ENCODE results near the gene CEP85L.

CEP85L gene

GRCh38 chr6:118638288-118638687 lies 13.1 kb downstream of the CEP85L start:
- TF ChIP-seq CTCF (conservative IDR thresholded peaks at IDR 0.05; ENCODE audit: low read depth, low read length), result no peak
- no peaks in the 10 kb centered on the region for H3K36me3 ChIP-seq (ENCODE audit: insufficient read depth)
- H2AFZ ChIP-seq (ENCODE audit: low read depth), result no peak overlapping the region
- no peaks in the 10 kb centered on the region for H3K27me3 ChIP-seq (ENCODE audit: insufficient read depth, low read depth)
- H3K9ac ChIP-seq, result no peak overlapping the region
- no peaks in the 10 kb centered on the region for H4K20me1 ChIP-seq (ENCODE audit: insufficient read depth)
- H3K4me1 ChIP-seq (ENCODE audit: low read depth, poor library complexity, severe bottlenecking), result no peaks in the 10 kb centered on the region
- no peak overlapping the region for H3K4me2 ChIP-seq
- H3K27ac ChIP-seq, result no peak overlapping the region
- no peaks in the 10 kb centered on the region for H3K79me2 ChIP-seq (ENCODE audit: insufficient read depth, low read depth)
- H3K4me3 ChIP-seq (IDR thresholded peaks at IDR 0.05; ENCODE audit: insufficient read depth, low read depth, low read length), result no peak overlapping the region

GRCh38 chr6:118635909-118636735 lies 15.3 kb downstream of the CEP85L start:
- TF ChIP-seq CTCF (conservative IDR thresholded peaks at IDR 0.05; ENCODE audit: low read depth, low read length), result no peak
- no peaks in the 10 kb centered on the region for H3K27me3 ChIP-seq (ENCODE audit: insufficient read depth, low read depth)
- H2AFZ ChIP-seq (ENCODE audit: low read depth), result no peak overlapping the region

GRCh38 chr6:118632359-118632758 lies 19.0 kb downstream of the CEP85L start:
- TF ChIP-seq CTCF (conservative IDR thresholded peaks at IDR 0.05; ENCODE audit: low read depth, low read length), result no peak
- H3K9ac ChIP-seq, result no peak overlapping the region
- H4K20me1 ChIP-seq (ENCODE audit: insufficient read depth), result no peaks in the 10 kb centered on the region
- no peaks in the 10 kb centered on the region for H3K79me2 ChIP-seq (ENCODE audit: insufficient read depth, low read depth)
- no peak overlapping the region for H3K4me3 ChIP-seq (IDR thresholded peaks at IDR 0.05; ENCODE audit: insufficient read depth, low read depth, low read length)
- H3K27me3 ChIP-seq (ENCODE audit: insufficient read depth, low read depth), result no peaks in the 10 kb centered on the region
- no peaks in the 10 kb centered on the region for H3K4me1 ChIP-seq (ENCODE audit: low read depth, poor library complexity, severe bottlenecking)
- no peak overlapping the region for H3K27ac ChIP-seq
- no peak overlapping the region for H3K4me2 ChIP-seq
- H3K36me3 ChIP-seq (ENCODE audit: insufficient read depth), result no peaks in the 10 kb centered on the region
- no peak overlapping the region for H2AFZ ChIP-seq (ENCODE audit: low read depth)

More at GRCh38 chr6:118635909-118636735, 15.3 kb downstream of the CEP85L start:
- H3K36me3 ChIP-seq (ENCODE audit: insufficient read depth), result no peaks in the 10 kb centered on the region
- no peaks in the 10 kb centered on the region for H3K4me1 ChIP-seq (ENCODE audit: low read depth, poor library complexity, severe bottlenecking)
- no peaks in the 10 kb centered on the region for H4K20me1 ChIP-seq (ENCODE audit: insufficient read depth)
- no peak overlapping the region for H3K9ac ChIP-seq
- no peaks in the 10 kb centered on the region for H3K79me2 ChIP-seq (ENCODE audit: insufficient read depth, low read depth)
- no peak overlapping the region for H3K27ac ChIP-seq
- no peak overlapping the region for H3K4me2 ChIP-seq
- no peak overlapping the region for H3K4me3 ChIP-seq (IDR thresholded peaks at IDR 0.05; ENCODE audit: insufficient read depth, low read depth, low read length)

GRCh38 chr6:118630923-118631322 lies 20.5 kb downstream of the CEP85L start:
- no peaks in the 10 kb centered on the region for H3K4me1 ChIP-seq (ENCODE audit: low read depth, poor library complexity, severe bottlenecking)
- no peak for TF ChIP-seq CTCF (conservative IDR thresholded peaks at IDR 0.05; ENCODE audit: low read depth, low read length)
- H3K27me3 ChIP-seq (ENCODE audit: insufficient read depth, low read depth), result no peaks in the 10 kb centered on the region
- no peaks in the 10 kb centered on the region for H3K36me3 ChIP-seq (ENCODE audit: insufficient read depth)
- no peak overlapping the region for H3K4me3 ChIP-seq (IDR thresholded peaks at IDR 0.05; ENCODE audit: insufficient read depth, low read depth, low read length)
- no peak overlapping the region for H2AFZ ChIP-seq (ENCODE audit: low read depth)
- no peak overlapping the region for H3K9ac ChIP-seq
- no peak overlapping the region for H3K4me2 ChIP-seq
- H3K79me2 ChIP-seq (ENCODE audit: insufficient read depth, low read depth), result no peaks in the 10 kb centered on the region
- no peak overlapping the region for H3K27ac ChIP-seq
- no peaks in the 10 kb centered on the region for H4K20me1 ChIP-seq (ENCODE audit: insufficient read depth)

All from KMS-11 (cell line).